Gastrocnemius medialis (tissue), 4 donors: ENCODE data around the gene SOCS3. TPM values are rescaled to one million over a fixed set of nuclear protein-coding genes. Genes with fewer than 3 reads are reported as not detected.

Experiments used
- ATAC-seq, 2 donors: fragments of 150-250 bp; one replicate each; pipeline ENCODE4 v1.9.1; 2016
- DNase-seq, 2 donors: peaks; one replicate each; pipeline ENCODE4 v3.0.0-alpha.2; 2019
- H3K27ac ChIP-seq, 4 donors: fragments of 200-600 bp; sonication (generic); 1 replicate in 1 of 4; 2 replicates in 3 of 4; pipeline ENCODE4 v1.5.1; 2016 to 2018; ENCODE audit warnings: mild to moderate bottlenecking in 2 of 4, moderate library complexity in 1 of 4
- H3K27me3 ChIP-seq, 3 donors: fragments of 200-600 bp; sonication (generic) in 2 of 3; 1 replicate in 1 of 3; 2 replicates in 2 of 3; pipeline versions ENCODE4 v1.5.1 to v1.6.0; 2016 to 2019; ENCODE audit warnings: mild to moderate bottlenecking in 1 of 3, moderate library complexity in 1 of 3
- H3K36me3 ChIP-seq, 2 donors: fragments of 200-600 bp; sonication (generic) in 1 of 2; one replicate each; pipeline ENCODE4 v1.5.1; 2017 to 2018
- H3K4me1 ChIP-seq, 2 donors: fragments of 200-600 bp; sonication (generic) in 1 of 2; one replicate each; pipeline ENCODE4 v1.5.1; 2016 to 2017; ENCODE audit warnings: mild to moderate bottlenecking in 2 of 2
- H3K4me3 ChIP-seq, 4 donors: fragments of 200-600 bp; sonication (generic) in 3 of 4; 1 replicate in 1 of 4; 2 replicates in 3 of 4; pipeline ENCODE4 v1.5.1; 2016 to 2019; ENCODE audit warnings: mild to moderate bottlenecking in 2 of 4
- H3K9me3 ChIP-seq, 3 donors: fragments of 200-600 bp; sonication (generic) in 2 of 3; 1 replicate in 1 of 3; 2 replicates in 2 of 3; pipeline ENCODE4 v1.5.1; 2016 to 2019
- POLR2A ChIP-seq, 2 donors: fragments of 450-650 bp; IDR thresholded peaks; one replicate each; pipeline ENCODE4 v1.6.1; 2017; ENCODE audit warnings: antibody characterized with exemption in 2 of 2, mild to moderate bottlenecking in 2 of 2, moderate library complexity in 2 of 2
- in situ Hi-C, 4 donors: fragments of 200-750 bp; cut with MboI; loops; one replicate each; pipeline versions ENCODE4 v1.15.0 to v1.8.0; 2017; ENCODE audit warnings: low sequenced_read_pairs in 4 of 4
- intact Hi-C: fragments of 100-400 bp; cut with DNase I; formaldehyde crosslinking; loops from one replicate; pipeline ENCODE4 v1.15.1; 2023; ENCODE audit warnings: low total_unique reads
- total RNA-seq, 4 donors: library from RNA; depleted of rRNA; stranded (reverse); fragments of >200 nt; gene quantifications; one replicate each; pipeline versions ENCODE4 v1.1.0 to v1.2.3, GENCODE V29; 2016
- TF ChIP-seq, protein P1 (sequence below), 5 experiments: fragments of 450-650 bp in 3 of 5; fragments of 200-600 bp in 2 of 5; sonication (generic) in 2 of 5; IDR thresholded peaks in 4 of 5; conservative IDR thresholded peaks in 1 of 5; 1 replicate in 4 of 5; 2 replicates in 1 of 5; pipeline ENCODE4 v1.5.1; 2016 to 2019; ENCODE audit warnings: antibody characterized with exemption in 5 of 5, mild to moderate bottlenecking in 3 of 5, moderate library complexity in 3 of 5

Gene SOCS3
- total RNA-seq, 4 donors from 2014 or later, result 4.5 to 44.2 (median 16.4) TPM

DNA sequence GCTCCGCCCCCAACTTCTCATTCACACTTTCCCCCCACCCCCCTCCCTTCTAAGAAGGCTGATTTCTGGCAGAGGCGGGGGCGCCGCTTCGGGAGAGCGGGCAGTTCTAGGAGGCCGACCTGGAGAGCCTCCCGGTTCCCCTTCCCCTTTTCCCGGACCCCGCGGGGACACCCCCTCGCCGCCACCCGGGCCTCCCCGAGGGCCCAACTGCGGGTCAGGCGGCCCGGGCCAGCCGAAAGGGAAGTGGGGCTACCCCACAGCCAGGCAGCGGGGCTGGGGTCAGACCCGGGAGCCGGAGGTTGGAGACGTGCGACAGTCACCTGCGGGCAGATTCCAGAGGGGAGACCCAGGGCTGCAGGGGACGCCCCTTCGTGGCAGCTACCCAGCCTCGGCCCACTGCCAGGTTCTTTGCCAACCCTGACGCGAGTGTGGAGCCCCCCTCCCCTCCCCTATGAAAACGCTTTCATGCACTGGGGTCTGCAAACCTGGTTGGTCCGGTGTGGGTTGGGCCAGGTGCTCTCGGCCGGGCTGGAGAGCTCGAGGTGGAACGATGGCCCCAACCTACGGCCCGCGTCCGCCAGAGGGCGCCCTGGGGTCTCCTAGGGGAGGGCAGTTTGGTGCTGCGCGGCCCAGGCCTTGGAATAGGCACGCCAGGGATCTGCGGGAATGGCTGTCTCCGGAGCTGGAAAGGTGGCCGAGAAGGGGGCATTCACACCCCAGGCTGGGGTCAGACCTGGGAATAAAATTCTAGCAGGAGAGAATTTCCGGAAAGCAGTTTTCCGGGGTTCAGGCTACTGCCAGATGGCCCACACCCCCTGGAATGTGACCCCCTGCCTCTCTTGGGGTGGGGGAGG lies 721 bp upstream of the SOCS3 start:
- ATAC-seq (peak; percentile 69 to 78), DNase-seq (peak; percentile 80 to 88)
- no peaks in the 10 kb centered on the region for H3K9me3 ChIP-seq
- H3K36me3 ChIP-seq, result no peaks in the 10 kb centered on the region
- TF ChIP-seq, protein P1, sequence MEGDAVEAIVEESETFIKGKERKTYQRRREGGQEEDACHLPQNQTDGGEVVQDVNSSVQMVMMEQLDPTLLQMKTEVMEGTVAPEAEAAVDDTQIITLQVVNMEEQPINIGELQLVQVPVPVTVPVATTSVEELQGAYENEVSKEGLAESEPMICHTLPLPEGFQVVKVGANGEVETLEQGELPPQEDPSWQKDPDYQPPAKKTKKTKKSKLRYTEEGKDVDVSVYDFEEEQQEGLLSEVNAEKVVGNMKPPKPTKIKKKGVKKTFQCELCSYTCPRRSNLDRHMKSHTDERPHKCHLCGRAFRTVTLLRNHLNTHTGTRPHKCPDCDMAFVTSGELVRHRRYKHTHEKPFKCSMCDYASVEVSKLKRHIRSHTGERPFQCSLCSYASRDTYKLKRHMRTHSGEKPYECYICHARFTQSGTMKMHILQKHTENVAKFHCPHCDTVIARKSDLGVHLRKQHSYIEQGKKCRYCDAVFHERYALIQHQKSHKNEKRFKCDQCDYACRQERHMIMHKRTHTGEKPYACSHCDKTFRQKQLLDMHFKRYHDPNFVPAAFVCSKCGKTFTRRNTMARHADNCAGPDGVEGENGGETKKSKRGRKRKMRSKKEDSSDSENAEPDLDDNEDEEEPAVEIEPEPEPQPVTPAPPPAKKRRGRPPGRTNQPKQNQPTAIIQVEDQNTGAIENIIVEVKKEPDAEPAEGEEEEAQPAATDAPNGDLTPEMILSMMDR (IDR thresholded peaks at IDR 0.05 in 4 of 5, conservative IDR thresholded peaks at IDR 0.05 in 1 of 5), result peak; percentile 93 to 98 (median 97)
- TF ChIP-seq POLR2A (IDR thresholded peaks at IDR 0.05), result no peak
- intact Hi-C loops (loop anchor here (1.0 to 2.0 kb wide), 3 partner anchors 36 to 71 kb away; no protein-coding TSS in a partner anchor), in situ Hi-C loops (loop anchor here in 2 of 4 donors (5.0 to 10.0 kb wide), 2 partner anchors 62 to 64 kb away; no protein-coding TSS in a partner anchor)
- no peaks in the 10 kb centered on the region for H3K27me3 ChIP-seq
- H3K27ac ChIP-seq, result peak overlapping the region; percentile 86 to 94 (median 86)
- peaks cover 23 to 38% of the 10 kb centered on the region in 2 donors for H3K4me1 ChIP-seq
- peak overlapping the region; percentile 50 to 76 (median 59) for H3K4me3 ChIP-seq

GRCh38 chr17:78359321-78359996 lies 418 bp downstream of the SOCS3 start:
- H3K9me3 ChIP-seq, result no peaks in the 10 kb centered on the region
- DNase-seq (no peak), ATAC-seq (peak; percentile 10 to 21)
- TF ChIP-seq, protein P1 (IDR thresholded peaks at IDR 0.05 in 4 of 5, conservative IDR thresholded peaks at IDR 0.05 in 1 of 5), result peak in 1 of 5 experiments; percentile 25
- no peak for TF ChIP-seq POLR2A (IDR thresholded peaks at IDR 0.05)
- in situ Hi-C loops, result no loop called here
- H3K4me1 ChIP-seq, result peaks cover 23 to 38% of the 10 kb centered on the region in 2 donors
- no peaks in the 10 kb centered on the region for H3K36me3 ChIP-seq
- H3K27ac ChIP-seq, result peak overlapping the region; percentile 86 to 94 (median 88)
- intact Hi-C loops, result no loop called here
- no peaks in the 10 kb centered on the region for H3K27me3 ChIP-seq
- H3K4me3 ChIP-seq, result peak overlapping the region; percentile 60 to 80 (median 70)

DNA sequence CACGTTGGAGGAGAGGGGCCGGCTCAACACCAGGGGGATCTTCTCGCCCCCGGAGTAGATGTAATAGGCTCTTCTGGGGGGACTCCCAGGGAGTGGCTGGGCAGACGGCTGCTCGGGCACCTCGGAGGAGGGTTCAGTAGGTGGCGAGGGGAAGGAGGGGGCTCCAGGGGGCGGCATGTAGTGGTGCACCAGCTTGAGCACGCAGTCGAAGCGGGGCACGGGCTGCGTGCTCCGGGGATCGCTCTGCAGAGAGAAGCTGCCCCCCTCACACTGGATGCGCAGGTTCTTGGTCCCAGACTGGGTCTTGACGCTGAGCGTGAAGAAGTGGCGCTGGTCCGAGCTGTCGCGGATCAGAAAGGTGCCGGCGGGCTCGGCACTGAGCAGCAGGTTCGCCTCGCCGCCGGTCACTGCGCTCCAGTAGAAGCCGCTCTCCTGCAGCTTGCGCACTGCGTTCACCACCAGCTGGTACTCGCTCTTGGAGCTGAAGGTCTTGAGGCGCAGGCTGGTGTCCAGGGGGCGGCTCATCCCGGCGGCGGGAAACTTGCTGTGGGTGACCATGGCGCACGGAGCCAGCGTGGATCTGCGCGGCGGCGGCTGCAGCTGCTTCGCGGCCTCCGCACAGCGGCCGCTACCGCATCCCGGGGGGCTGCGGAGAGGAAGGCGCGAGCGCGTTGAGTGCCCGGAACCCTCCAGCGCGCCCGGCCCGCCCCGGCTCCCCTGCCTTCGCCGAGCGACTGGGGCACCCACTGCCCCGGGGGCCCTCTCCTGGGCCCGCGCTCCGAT lies 1.1 kb downstream of the SOCS3 start:
- Histone ChIP-seq H3K36me3 (no peaks in the 10 kb centered on the region), H3K9me3 (no peaks in the 10 kb centered on the region), H3K4me3 (peak overlapping the region; percentile 60 to 80 (median 70)), H3K27me3 (no peaks in the 10 kb centered on the region), H3K27ac (peak overlapping the region; percentile 86 to 94 (median 88)), H3K4me1 (peaks cover 23 to 39% of the 10 kb centered on the region in 2 donors)
- in situ Hi-C loops (no loop called here), intact Hi-C loops (no loop called here)
- no peak for ATAC-seq
- TF ChIP-seq POLR2A (IDR thresholded peaks at IDR 0.05), result no peak
- TF ChIP-seq, protein P1 (IDR thresholded peaks at IDR 0.05 in 4 of 5, conservative IDR thresholded peaks at IDR 0.05 in 1 of 5), result no peak
- no peak for DNase-seq

DNA sequence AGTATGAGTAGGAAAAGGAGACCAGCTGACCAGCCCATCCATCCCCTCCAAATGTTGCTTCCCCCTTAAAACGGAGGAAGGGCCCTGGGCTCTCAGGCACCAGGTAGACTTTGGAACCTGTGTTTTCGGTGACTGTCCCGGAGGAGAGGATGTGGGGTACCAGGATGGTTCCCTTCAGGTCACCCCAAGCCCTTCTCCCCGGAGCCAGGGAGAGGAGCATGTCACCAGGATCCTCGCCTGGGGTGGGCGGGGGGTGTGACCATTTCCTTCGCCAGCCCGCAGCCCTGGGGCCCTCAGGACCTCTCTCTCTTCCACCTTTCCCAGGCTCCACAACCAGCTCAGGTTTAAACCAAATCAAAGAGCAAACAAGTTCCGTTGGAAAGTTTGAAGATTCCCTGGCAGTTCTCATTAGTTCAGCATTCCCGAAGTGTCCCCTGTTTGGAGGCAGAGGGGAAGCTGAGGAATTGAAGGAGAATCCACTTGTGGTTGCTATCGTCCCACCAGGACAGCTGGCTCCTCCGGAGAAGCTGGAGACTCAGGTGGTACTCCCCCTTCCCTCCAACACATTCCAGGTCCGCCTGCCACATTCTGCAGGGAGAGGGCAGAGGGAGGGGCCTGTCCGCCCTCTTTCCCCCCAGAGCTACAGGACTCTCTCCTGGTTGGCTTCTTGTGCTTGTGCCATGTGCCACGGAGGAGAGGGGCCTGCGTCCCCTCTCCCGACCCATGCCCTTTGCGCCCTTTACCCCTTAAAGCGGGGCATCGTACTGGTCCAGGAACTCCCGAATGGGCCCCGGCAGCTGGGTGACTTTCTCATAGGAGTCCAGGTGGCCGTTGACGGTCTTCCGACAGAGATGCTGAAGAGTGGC lies 2.0 kb downstream of the SOCS3 start:
- Histone ChIP-seq H3K36me3 (no peaks in the 10 kb centered on the region), H3K27me3 (no peaks in the 10 kb centered on the region), H3K4me3 (peak overlapping the region; percentile 60 to 80 (median 70)), H3K27ac (peak overlapping the region; percentile 66 to 94 (median 88)), H3K4me1 (peaks cover 30 to 46% of the 10 kb centered on the region in 2 donors), H3K9me3 (no peaks in the 10 kb centered on the region)
- no peak for ATAC-seq
- TF ChIP-seq, protein P1 (IDR thresholded peaks at IDR 0.05 in 4 of 5, conservative IDR thresholded peaks at IDR 0.05 in 1 of 5), result no peak
- no peak for TF ChIP-seq POLR2A (IDR thresholded peaks at IDR 0.05)
- intact Hi-C loops (no loop called here), in situ Hi-C loops (no loop called here)
- no peak for DNase-seq
